Measurements from ENCODE around the gene CDK18. TPM values are rescaled to one million over a fixed set of nuclear protein-coding genes. Genes with fewer than 3 reads are reported as not detected.

CDK18 gene
- total RNA-seq, 1 experiment from 2014 or later: 38.5 TPM

GRCh38 chr1:205561501-205562203 is 57.2 kb downstream of the CDK18 start:
- Histone ChIP-seq H2BK12ac (ENCODE audit: insufficient read length, low read depth, low read length) (no peak overlapping the region), H3K18ac (ENCODE audit: insufficient read length, low read depth, low read length) (no peak overlapping the region), H3K79me1 (ENCODE audit: insufficient read depth, low read depth, low read length, poor library complexity, severe bottlenecking) (no peaks in the 10 kb centered on the region), H2BK15ac (ENCODE audit: low read depth, low read length) (no peak overlapping the region), H2BK5ac (ENCODE audit: insufficient read length, low read length) (no peak overlapping the region), H4K20me1 (ENCODE audit: control insufficient read depth, insufficient read depth, insufficient read length) (no peaks in the 10 kb centered on the region), H3K9me3 (ENCODE audit: control insufficient read depth, low read depth, low read length) (no peaks in the 10 kb centered on the region), H3K79me2 (ENCODE audit: insufficient read depth, low read length) (no peaks in the 10 kb centered on the region), H3K27ac (ENCODE audit: insufficient read length, low read depth, low read length) (no peak overlapping the region), H4K5ac (ENCODE audit: insufficient read length, low read depth, low read length) (no peak overlapping the region), H2BK20ac (ENCODE audit: low read depth, low read length, poor library complexity, severe bottlenecking) (no peak overlapping the region), H3K23me2 (ENCODE audit: insufficient read length, low read depth, low read length, poor library complexity, severe bottlenecking) (no peaks in the 10 kb centered on the region), H3K14ac (ENCODE audit: insufficient read depth, low read length) (no peak overlapping the region), H3T11ph (ENCODE audit: low read length) (no peak overlapping the region), H3K4me1 (ENCODE audit: insufficient read depth, low read length) (no peaks in the 10 kb centered on the region), H2BK120ac (ENCODE audit: low read depth, low read length, poor library complexity, severe bottlenecking) (no peak overlapping the region), H3K4ac (ENCODE audit: low read depth, low read length) (no peak overlapping the region), H4K8ac (replicated peaks; ENCODE audit: insufficient read length, low read depth, low read length) (no peak overlapping the region), H2AK5ac (ENCODE audit: insufficient read length, low read length) (no peak overlapping the region), H3K4me2 (ENCODE audit: insufficient read depth, insufficient read length, low read length) (no peak overlapping the region), H3K27me3 (ENCODE audit: insufficient read depth, low read length) (no peaks in the 10 kb centered on the region), H4K91ac (ENCODE audit: insufficient read length, low read depth, low read length) (no peak overlapping the region), H3K9ac (ENCODE audit: extremely low read depth, insufficient read length, low read length) (no peak overlapping the region), H3K23ac (ENCODE audit: insufficient read length, low read depth, low read length) (no peak overlapping the region), H2AFZ (ENCODE audit: low read length) (no peak overlapping the region), H3K56ac (ENCODE audit: insufficient read length, low read depth, low read length) (no peak overlapping the region)
- no CpG with 5 or more reads among the region's 1 CpG for WGBS (ENCODE audit: extremely low coverage, insufficient read length, low lambda C conversion rate)
- H3K4me1 Mint-ChIP-seq: peaks cover 3 to 4% of the 10 kb centered on the region in 2 experiments; a peak in 2 of 4 replicates
- DNase-seq: no peak
- peaks cover 24 to 30% of the 10 kb centered on the region in 2 experiments for H3K9me3 Mint-ChIP-seq
- TF ChIP-seq CTCF (conservative IDR thresholded peaks at IDR 0.05): no peak
- peaks cover 65% of the 10 kb centered on the region for H3K27me3 Mint-ChIP-seq (ENCODE audit: low read depth)
- no peak overlapping the region for H3K4me3 Mint-ChIP-seq
- no peak overlapping the region for H3K27ac Mint-ChIP-seq
- H3K36me3 Mint-ChIP-seq (ENCODE audit: insufficient read depth in 1 of 3, low read depth in 3 of 3): peaks cover 0 to 8% (median 0%) of the 10 kb centered on the region in 3 experiments; a peak in 3 of 7 replicates
